CD4-positive, alpha-beta T cell treated with Interleukin-10 for 1 hour (primary cell): Measurements from ENCODE around the gene OSBPL7.
A peak's percentile ranks its signal among the peaks of the same experiment; 100 is the strongest.

Experiments used
- DNase-seq: peaks from one replicate; pipeline ENCODE4 v3.0.0-alpha.2; 2020

The OSBPL7 gene

GRCh38 chr17:47847341-47848197, 26.0 kb upstream of the OSBPL7 start:
- peak; percentile 41 for DNase-seq

GRCh38 chr17:47846716-47847340, 25.2 kb upstream of the OSBPL7 start:
- DNase-seq = no peak

GRCh38 chr17:47845716-47846075, 24.1 kb upstream of the OSBPL7 start:
- DNase-seq = no peak

GRCh38 chr17:47844814-47845715, 23.5 kb upstream of the OSBPL7 start:
- no peak for DNase-seq

GRCh38 chr17:47844227-47844626, 22.6 kb upstream of the OSBPL7 start:
- DNase-seq = no peak

- DNase-seq = no peak
Measured at GRCh38 chr17:47843391-47843730, 21.8 kb upstream of the OSBPL7 start.

GRCh38 chr17:47841488-47842291, 20.1 kb upstream of the OSBPL7 start:
- DNase-seq = no peak

- peak; percentile 89 for DNase-seq
Measured at GRCh38 chr17:47840742-47841487, 19.3 kb upstream of the OSBPL7 start, which contains the start of gene SCRN2. TSS of gene SCRN2 (minus strand) at chr17:47841273. CDS start at chr17:47840843, 430 bp downstream.

- no peak for DNase-seq
Measured at GRCh38 chr17:47840001-47840741, 18.6 kb upstream of the OSBPL7 start.

GRCh38 chr17:47839071-47839470, 17.5 kb upstream of the OSBPL7 start:
- no peak for DNase-seq

GRCh38 chr17:47838636-47839035, 17.0 kb upstream of the OSBPL7 start:
- DNase-seq = no peak

GRCh38 chr17:47837401-47838039, 15.9 kb upstream of the OSBPL7 start:
- DNase-seq = no peak

- no peak for DNase-seq
Measured at GRCh38 chr17:47836601-47837000, 15.0 kb upstream of the OSBPL7 start.

GRCh38 chr17:47834756-47835155, 13.2 kb upstream of the OSBPL7 start:
- DNase-seq = no peak

- no peak for DNase-seq
Measured at GRCh38 chr17:47831934-47832327, 10.3 kb upstream of the OSBPL7 start.

- DNase-seq = peak; percentile 93
Measured at GRCh38 chr17:47831003-47831933, 9.7 kb upstream of the OSBPL7 start, which contains the start of the genes LRRC46 and MRPL10. TSS of gene LRRC46 (plus strand) at chr17:47831670. CDS start at chr17:47831990, 320 bp downstream. TSS of gene MRPL10 (minus strand) at chr17:47831541. CDS start at chr17:47831511, 30 bp downstream.

- no peak for DNase-seq
Measured at GRCh38 chr17:47830396-47831002, 8.9 kb upstream of the OSBPL7 start.

GRCh38 chr17:47829870-47830269, 8.3 kb upstream of the OSBPL7 start:
- peak; percentile 90 for DNase-seq

- DNase-seq = no peak
Measured at GRCh38 chr17:47823519-47823918, 1.9 kb upstream of the OSBPL7 start.
